Stimulated activated naive CD4-positive, alpha-beta T cell treated with Interleukin-2 at 50 U/mL for 16 hours (primary cell): ENCODE results near the gene JAKMIP2.
"Not testable (repeated sequence)": the region's sequence is repeated elsewhere in the genome, so short reads cannot be mapped to it uniquely, and the experiment has no call there.

Source experiments
- DNase-seq: peaks from one replicate; lab custom pipeline; 2025; lab: John Stamatoyannopoulos, UW

The JAKMIP2 gene

DNA sequence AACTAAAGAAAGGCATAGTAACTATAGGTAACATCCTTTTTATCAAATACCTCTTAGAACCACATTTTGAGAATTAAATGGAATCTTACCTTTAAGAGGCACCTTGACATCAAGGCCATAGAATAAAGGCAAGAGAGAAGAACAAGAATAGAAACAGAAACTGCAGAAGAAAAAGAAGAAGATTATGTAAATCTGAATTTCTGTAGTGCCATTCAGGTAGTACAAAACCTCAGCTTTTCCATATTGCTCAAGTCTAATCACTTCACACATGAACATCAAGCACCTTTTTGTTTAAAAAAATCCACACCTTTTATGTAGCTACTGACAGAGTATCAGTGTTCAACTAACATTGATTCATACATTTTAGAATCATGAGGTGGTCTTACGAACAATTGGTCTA, 180.9 kb downstream of the JAKMIP2 start:
- DNase-seq: no peak

DNA sequence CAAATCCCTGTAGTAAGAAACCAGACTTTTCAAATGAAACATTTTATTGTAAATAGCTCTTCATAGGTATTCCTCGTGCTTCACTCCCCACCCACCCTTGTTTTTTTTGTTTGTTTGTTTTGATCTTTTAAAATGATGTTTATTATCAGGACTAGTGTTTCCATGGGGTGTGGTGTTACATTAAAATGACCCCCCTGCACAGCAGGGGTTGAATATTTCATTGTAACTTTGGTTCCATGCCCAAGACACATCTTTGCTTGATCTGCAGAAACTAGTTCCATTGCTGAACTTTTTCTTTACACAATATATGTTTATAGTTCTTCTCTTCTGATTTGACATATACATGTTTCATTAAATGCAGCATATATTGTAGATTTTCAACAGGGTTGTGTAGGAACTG, 191.4 kb downstream of the JAKMIP2 start:
- DNase-seq: no peak

DNA sequence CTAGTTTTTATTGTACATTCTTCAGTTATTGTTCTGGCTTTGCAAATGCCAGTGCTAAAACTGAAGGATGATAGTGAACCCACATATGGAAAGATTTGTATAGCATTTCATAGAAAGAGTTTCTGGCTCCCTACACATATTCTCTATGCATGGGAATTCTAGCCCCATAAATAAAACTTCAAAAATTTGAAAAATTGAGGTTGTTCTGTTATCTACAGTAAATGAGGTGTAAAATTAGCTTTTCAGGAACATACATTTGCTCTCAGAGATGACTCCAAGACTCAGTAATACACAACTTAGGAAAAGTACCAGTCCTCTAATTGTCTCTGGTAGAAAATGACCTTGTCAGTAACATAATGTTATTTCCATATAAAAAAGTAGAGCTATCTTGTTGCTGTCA, 192.4 kb downstream of the JAKMIP2 start:
- DNase-seq: no peak

DNA sequence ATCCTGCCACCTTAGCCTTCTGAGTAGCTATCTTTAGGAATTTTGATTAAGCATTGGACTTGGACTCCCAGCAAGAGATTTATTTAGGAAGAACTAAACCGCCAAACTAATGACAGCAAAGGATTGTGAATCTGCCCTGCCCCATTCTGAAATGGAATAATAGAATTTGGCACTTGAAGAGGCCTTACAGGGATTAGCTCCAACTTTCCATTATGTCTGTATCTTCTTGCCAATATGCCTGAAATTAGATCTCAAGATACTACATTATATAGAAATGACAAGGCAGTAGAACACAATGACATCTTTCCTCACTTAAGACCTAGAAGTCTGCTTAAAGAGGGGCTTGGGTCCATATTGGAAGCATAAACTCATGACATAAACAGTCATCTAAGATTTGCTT, 195.7 kb downstream of the JAKMIP2 start:
- no peak for DNase-seq

DNA sequence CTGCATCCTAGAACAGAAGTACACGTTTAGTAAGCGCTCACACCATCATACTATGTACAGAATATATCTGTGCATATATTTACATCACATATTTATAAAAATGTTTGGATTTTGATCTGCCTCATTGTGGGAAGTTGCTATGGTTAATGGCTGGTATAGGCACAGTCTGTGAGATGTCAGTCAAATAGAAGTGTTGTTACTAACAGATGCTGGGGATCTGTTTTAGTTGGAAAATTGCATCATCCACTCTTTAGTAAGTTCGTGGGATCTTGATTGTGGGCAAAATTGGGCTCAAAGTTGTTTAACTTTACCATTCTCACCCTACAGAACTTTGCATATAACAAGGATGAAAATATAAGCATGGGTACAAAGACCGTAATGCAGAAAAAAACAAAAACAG, 196.3 kb downstream of the JAKMIP2 start:
- no peak for DNase-seq

DNA sequence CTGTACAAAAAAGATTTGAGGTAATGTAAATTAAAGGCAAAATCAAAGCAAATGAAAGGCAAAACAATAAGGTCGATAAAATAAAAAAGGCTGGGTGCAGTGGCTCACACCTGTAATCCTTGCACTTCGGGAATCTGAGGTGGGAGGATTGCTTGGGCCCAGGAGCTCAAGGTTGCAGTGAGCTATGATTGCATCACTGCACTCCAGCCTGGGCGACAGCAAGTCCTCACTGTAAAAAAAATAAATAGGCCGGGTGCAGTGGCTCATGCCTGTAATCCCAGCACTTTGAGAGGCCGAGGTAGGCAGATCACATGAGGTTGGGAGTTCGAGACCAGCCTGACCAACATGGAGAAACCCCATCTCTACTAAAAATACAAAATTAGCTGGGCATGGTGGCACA, 200.3 kb downstream of the JAKMIP2 start:
- not testable (repeated sequence) for DNase-seq

DNA sequence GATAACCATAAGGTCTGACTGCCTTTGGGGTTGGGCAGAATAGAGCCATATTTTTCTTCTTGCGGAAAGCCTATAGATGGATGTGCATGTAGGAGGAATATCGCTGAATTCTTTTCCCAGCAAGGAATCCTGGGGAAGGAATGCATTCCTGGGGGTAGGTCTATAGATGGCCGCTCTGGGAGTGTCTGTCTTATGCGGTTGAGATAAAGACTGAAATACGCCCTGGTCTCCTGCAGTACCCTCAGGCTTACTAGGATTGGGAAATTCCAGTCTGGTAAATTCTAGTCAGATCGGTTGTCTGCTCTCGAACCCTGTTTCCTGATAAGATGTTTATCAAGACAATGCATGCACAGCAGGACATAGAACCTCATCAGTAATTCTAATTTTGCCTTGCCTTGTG, 202.1 kb downstream of the JAKMIP2 start:
- not testable (repeated sequence) for DNase-seq

DNA sequence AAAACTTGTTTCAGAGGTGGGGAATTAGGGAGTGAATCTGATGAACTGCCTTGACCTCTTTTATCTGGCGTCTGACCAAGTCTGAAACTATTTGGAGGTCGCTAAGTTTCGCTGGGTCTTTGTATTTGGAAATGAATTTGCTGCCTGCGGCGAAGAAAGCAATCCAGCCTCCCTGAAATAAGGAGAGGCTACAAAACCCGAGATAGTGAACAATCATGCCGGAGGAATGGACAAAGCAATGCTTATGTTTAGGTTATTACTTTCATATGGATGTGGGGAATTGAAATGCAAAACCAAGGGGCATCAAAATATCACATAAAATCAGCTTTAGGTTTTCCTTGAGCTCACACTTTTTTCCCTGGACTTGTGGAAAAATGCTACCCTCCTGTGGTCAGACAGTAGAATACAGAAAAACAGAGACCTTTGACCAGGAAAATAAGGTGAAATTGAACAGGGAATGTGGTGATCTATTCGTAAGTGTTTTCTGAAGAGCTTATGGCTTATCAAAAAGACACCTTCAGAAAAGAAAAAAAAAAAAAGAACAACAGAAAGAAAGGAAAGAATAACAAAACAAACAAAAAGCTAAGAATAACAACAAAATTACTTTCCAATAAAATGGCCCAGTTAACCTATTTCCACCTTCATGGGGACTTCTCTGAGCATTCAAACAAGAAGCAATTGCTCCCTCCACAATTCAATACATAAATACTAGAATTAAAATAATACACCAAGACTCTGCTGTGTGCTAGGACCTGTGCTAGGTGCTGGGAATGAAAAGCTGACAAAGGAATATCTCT, 204.1 kb downstream of the JAKMIP2 start:
- DNase-seq: no peak

DNA sequence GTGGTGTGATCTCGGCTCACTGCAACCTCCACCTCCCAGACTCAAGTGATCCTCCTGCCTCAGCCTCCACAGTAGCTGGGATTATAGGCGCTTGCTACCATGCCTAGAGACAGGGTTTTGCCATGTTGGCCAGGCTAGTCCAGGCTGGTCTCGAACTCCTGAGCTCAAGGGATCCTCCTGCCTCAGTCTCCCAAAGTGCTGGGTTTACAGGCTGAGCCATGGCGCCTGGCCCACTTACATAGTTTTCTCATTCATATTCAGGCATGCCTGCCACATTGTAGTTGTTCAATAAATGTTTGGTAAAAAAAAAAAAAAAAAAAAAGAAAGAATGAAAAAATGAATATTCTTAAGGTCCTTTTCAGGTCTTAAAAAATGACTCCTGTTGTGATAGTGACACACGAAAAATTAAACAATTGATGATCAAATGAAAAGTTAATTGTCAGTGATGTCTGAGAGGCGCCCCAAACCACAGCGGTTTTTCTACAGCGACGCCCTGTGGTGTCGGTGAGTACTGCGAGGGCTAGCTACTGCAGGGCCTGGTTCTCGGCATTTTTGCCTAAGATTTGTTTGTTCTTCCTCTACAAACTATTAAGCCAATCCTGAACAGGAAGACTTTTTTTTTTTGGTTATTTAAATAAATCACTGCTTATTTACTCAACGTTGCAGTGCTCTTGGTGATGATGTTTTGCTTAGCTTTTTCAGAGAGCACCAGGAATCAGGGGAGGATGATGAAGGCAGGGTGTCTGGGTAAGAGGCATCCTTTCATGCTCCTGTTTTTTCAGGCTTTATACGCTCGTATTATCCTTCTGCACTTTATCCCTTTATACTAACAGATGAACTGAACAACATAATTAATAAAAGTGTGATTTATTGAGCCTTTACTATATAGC, 205.6 kb downstream of the JAKMIP2 start:
- DNase-seq: no peak

DNA sequence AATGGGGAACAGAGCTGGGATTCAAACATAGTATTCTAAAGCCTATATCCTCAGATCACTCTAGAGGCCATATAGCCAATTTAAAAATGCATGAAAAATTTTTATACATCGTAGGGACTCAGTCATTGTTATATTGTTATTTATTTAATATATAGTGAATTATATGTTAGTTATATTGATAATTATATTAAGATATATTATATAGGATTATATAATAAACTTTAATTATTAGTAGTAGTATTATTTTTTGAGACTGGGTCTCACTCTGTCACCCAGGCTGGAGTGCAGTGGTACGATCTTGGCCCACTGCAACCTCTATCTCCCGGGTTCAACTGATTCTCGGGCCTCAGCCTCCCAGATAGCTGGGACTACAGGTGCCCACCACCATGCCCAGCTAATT, 206.9 kb downstream of the JAKMIP2 start:
- DNase-seq: no peak

DNA sequence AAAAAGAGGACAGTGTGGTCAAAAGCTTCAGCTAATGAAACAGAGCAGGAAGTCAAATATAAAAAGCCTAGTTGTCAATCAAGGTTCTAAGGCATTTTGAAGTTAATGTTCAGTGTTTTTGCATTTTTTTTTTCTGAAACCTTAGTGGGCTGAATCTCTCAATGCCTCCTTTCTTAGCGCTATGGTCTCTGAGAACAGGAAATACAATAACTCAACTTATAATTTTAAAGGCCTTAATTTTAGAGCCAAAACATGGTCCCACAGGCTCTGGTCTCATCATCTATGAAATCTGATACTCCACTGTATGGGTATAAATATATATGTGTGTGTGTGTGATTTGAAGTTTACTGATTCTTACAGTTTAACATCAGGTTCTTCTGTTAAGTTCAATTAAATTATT, 209.3 kb downstream of the JAKMIP2 start:
- DNase-seq: no peak

DNA sequence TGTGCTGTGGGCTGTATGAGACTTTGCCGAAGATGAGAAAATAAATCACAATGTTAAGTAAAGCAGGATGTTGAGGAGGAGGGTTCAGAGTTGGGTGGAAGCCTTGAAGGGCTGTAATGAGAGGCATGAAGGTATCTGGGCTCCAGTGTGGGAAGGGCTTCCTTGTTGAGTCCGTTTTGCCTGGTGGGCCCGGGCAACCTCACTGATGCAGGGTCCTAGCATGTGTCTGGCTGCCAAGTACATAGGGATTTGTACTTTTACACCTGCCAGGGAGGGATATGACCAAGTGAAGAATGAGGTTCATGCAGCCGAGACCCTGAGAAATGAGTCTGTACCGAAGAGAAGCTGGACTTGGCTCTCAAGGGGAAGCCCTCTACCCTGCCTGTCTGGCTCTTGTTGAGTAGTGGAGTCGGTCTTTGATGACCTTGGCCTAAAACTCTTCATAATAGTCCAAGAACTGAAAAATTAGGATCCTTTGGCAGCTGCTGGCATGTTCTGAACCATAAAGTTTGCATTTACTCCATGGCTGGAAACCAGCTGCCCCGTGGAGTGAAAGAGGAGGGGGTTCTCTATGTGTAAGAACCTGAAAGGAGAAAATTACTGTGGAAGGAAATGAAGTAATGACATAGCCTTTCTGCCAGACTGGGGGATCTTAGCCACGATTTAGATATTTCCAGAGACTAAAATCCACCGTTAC, 213.7 kb downstream of the JAKMIP2 start:
- no peak for DNase-seq

DNA sequence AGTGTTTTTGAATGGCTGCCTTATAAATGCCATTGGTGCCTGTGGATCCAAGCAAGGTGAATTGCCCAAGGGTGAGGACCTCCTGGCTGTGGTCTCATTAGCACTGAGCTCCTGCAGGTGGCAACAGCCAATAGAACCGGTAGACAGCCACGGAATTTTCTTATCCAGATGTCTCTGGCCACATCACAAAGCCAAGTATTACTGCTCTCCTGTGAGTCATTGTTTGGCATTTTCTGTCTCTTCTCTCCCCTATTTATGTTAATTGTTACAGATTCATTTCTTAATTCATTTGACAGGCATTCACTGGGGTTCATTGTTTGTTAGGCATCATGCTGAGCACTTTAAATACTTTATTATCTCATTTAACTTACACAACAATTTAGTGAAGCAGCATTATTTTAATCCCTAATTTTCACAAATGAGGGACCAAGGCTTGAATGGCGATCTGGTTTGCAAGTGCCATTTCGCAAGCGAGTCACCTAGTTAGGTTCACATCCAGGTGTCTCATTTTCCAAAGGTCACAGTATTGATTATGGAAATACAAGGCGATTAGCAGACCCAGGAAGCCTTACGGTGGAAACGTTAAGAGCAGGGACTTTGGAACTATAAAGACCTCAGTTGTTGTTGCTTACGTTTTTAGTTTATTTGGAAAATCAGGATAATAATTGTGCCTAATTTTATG, 214.5 kb downstream of the JAKMIP2 start:
- no peak for DNase-seq

DNA sequence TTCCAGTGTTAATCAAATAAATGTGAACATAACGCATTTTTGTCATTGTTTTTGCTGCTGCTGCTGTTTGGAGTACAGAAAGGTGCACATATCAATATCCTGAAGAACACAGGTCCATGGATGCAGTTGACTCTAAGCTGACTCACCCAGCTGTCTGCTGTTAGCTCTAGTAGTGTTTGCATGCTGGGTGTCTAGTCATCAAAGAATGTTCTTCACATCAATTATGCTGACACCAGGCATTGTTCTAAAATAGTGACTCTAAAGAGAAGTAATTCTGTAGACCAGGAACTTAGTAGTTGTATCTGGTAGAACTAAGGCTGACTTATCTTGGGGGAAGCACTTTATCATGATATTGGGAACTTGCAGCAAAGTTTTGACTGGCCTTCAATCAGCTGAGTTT, 217.0 kb downstream of the JAKMIP2 start:
- DNase-seq: no peak

DNA sequence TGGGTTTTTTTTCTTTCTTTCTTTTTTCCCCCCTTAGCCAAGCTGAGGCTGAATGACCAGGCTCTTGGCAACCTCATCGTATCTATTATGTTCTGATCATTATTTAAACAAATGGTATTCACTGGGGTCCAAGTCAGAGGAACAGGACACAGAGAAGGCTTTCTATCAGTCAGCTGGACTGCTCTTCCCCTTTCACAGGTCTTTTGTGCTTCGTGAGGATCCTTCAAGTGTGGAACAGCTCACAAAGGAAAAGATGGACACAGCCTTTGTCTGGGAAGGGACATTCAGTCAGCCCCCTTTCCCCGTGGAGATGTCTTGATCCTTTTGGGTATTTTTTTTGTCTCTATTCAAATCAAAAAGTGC, 218.4 kb downstream of the JAKMIP2 start:
- no peak for DNase-seq

DNA sequence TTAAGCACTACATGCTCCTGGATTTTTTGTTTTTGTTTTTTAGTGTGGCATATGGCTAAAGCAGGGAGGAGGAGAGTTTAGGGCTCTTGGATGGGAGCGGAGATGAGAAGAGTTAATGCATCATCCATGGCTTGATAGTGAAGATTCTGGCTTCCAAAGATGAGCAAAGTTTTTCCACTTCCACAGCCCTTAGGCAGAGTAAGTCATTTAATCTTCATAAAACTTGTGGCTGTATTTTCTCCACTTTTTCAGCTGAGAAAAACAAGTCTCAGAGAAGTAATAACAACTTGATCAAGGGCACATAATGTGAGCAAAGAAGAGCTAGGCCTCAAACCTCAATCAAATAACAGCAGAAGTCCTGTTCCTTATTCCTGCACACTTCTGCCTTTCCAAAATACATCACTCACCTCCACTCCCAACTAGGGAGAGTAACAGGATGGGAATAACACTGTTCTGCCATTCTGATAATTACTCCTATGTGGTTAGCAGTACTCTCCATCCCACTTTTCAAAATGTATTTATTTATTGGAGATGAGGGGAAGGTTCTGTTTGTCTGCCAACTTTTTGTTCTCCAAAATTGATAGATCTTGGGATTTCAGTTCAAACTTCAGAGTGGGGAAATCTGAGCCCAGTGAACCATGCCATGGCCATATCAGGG, 218.9 kb downstream of the JAKMIP2 start:
- no peak for DNase-seq

DNA sequence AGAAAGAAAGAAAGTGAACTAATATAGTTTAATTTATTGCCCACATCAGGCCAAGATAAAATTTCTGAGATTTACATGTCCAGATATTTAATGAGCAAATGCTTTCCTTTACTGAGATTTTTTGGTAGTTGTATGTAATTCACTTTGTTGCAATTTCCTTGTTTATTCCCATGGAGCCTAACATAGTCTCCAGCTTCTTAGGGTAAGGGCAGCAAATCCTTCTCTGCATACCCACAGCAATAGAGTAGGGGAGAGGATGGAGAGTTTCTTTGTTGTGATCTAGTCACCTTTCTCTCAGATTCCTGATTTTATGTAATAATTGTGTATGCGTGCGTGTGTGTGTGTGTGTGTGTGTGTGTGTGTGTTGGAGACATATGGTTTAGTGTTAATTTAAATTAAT, 221.1 kb downstream of the JAKMIP2 start:
- no peak for DNase-seq

DNA sequence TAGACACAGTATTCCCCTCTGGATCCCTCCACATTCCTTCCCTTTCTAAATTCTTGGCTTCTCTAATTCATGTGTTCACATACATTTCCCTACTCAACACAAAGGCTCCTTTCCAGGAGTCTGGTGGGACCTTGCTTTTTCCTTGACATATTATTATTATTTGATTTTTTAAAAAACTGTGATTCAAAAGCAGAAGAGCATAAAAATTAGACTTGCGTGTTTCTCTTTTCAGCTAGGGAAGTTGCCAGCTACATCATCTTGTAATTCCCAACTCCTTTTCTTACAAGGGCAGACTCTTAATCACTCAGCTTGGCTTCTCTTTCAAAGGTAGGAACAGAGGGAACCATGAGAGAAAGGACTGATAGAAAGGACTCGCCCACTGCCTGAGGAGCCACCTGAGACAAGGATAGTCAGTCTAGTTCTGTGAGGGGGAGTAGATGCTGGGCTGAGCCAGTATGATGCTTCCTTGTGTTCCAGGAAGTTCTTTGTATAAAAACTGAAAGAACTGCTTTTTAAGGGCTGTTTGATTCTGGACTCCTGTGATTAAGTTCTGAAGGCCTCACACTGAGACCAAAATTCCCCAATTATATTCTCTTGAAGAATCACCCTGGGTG, 221.7 kb downstream of the JAKMIP2 start:
- DNase-seq: no peak

DNA sequence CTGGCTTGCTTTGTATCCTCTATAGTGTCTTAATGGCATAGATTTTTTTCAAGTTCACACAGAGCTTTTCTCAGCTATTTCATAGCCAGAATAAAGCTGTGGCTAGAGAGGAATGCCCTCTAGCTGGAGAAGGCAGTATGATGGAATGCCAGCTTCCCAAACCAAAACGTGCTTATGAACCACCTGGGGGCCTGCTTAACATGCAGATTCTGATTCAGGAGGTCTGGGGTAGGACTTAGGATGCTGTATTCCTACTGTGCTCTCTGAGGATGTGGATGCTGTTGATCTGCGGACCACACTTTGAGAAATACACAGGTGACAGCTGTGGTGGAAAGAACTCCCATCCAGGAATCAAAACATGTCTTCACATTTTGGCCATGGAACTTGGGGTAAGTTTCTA, 222.8 kb downstream of the JAKMIP2 start:
- no peak for DNase-seq

DNA sequence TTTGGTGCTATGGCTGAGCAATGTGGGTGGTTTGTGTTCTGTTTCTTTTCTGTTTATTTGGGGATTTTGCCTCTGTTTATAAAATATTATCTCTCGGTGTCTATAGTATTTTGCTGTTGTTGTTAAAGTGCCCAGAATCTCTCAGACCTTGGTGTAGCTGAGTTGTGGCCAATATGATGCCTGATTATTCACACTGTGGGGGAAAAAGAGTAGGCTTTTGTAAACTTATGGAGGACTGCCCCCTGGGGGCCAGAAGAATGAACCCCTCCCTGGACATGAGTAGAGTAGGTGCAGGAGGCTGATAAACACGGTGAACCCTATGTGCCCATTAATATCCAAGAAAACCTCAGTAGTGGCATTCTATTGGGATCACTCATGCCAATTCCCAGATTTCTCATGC, 223.7 kb downstream of the JAKMIP2 start:
- no peak for DNase-seq
